ENCODE data around the gene FAM107A.

Gene FAM107A, protein sequence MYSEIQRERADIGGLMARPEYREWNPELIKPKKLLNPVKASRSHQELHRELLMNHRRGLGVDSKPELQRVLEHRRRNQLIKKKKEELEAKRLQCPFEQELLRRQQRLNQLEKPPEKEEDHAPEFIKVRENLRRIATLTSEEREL

DNA sequence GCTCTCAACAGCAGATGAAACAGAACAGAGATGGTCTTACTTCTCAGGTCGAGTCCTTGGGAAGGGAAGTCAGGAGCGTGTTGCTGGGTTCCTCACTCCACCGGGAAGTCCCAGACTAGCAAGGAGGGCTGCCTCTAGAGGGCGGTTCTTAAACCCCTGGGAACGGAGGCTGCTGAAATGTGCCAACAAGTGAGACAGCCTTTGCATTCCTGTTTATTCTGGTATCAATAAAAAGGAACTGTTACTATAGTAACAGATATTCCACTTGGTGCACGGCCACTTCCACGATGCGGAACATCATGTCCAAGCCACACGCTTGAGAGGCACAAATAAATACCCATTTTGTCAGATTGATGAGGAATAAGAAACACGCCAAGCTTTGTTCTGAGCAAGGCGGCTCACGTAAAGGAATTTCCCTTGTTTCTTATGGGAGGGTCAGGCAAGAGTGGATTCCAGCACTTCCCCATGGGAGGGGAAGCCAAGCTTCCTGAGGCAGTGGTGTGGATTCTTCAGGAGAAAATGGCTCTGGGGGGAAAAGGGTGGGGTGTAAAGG is at the start of gene FAM107A:
FAM107A (minus strand) TSS at position 123 of the 553 bp plus-strand sequence. CDS start 7,531 bp downstream, outside the sequence.
- no peak for DNase-seq

DNA sequence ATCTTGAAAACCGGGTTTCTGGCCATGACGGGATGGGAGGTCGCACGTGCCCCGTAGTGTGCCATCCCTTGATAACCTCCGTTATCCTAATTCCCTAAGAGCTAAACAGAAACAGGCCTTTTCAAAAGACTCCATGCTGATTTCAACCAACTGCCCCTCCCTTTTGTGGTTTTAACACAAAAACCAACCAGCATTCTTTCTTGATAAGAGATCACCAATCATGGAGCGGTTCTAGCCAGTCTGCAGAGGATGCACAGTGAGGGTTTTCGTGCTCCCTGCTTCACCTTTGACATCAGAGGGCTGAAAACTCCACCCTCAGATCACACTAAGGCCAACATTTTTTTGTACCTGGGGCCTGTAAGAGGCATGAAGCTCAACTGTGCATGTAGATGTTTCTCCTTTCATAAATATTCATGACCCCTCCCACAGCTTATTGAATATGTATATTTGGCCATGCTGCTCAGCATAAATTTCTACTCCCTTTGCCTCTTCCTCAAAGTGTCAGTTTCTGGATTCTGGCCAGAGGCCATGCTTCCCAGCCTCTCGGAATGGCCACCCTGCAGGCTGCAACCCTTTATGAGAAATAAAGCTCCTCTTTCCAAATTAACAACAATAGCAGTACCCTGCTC is 48.1 kb upstream of the FAM107A start:
- no peak for DNase-seq

DNA sequence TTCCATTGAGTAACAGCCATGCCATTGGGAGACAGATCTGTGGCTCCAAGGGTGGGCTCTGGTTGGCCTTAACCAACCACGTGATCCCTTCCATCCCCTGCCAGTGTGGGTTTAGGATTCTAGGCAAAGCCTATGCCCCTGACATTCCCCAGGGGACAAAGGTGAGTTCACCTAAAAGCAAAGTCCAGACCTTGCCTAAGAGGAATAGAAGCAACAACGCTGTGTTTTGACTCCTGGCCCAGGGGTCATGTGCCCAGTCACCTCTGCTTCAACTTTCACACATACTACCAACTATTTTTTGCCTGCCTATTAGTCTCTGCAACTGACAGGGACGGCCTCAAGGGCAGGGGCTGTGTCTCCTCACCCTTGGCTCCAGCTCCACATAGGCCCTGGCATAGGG is 47.4 kb upstream of the FAM107A start:
- no peak for DNase-seq

DNA sequence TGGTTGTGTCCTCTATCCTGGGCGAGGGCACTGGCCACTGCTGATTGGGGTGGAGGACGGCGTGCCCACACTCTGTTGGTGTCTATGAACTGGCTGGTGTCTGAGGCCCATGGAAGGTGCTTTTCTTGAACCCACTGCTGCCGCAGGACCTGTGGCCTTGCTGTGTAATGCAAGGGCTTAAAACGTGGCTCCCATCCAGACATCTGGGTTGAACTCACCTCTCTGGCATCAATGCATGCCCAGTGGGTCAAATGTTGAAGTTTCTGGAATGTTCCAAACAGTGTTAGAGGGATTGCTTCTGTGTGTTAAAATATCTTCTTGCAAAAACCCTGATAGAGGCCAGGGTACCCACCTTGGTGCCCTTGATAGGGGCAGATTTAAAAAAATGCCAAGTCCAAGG is 46.8 kb upstream of the FAM107A start:
- no peak for DNase-seq

DNA sequence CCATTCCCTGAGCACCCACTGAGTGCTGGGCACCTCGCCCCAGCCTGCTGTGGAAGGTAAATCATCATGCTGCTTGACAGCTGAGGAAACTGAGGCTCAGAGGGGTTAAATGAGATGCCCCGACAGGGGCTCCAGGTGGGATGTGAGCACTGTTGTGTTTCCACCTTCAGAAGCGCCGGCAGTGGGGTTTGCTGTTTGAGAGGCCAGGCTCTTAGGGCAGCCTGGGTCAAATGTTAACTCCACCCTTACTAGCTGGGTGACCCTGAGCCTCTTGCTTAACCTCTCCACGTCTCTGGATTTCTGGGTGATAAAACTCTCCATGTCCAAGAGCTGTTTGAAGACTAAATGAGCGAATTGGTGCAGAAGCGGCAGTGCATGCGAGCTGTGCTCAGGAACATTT is 46.3 kb upstream of the FAM107A start:
- no peak for DNase-seq

DNA sequence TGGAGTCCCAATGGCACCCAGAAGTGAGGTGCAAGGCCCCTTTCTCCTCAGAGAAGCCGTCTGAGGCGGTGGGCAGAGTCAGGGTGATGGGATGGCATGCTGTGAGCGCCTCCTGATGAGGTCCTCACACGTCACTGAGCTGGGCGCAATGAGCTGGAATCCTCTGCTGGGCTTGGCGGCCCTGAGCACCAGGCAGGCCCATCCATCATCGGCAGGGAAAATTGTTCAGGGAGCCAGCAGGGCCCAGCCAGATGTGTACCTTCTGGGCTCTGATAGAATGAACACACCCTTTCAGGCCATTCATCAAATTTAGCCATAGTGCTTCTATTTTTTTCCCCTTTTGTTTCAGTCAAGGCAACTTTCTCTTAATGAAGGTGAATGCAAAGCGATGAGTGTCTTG is 45.7 kb upstream of the FAM107A start:
- DNase-seq: no peak

DNA sequence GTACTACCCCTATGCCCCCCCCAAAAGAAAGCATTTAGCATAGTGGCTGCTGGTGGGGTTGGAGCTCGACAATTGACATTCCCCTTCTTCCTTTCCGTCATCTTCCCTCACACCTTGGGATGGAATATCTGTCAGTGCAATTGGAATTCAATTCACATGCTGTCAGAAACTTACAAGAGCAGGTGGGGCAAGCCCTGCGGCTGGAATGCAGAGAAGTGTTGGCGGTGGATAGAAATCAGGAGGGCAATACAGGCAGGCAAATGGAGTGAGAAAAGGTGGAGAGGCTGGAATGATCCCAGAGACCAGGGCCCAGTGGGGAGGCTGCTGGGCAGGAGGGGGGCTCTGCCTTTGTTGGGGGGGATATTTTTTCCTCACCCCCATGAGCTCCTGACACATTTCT is 45.2 kb upstream of the FAM107A start:
- DNase-seq: no peak

DNA sequence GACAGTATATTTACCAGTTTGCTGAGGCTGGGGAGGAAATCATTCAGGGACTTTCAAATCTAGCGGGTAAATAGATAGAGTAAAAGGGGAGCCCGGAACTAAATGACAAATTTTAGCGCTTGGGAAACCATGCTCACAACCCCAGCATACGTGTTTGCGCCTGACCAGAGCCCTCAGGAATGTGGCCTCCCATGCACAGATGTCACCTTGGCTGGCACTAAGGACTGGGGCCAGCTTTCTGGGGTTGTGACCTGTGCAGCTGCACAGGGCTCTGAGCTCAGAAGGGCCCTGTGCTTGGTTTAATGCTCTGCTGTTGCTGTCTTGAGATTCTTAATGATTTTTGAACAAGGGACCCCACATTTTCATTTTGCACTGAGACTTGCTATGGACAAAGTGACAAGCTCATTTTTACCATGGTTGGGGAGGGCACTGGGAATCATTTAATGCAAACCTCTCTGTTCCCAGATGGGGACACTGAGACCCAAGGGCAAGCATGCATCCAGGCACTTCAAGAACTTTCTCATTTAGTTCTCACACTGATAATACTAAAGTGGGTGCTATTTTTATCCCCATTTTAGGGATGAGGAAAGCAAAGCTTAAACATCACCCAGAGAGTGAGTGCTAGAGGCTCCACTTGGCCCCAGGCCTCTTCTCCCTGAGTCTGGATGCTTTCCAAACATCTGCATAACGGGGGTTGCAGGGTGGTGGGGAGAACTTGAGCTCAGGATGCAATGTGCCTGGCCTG is 44.1 kb upstream of the FAM107A start:
- no peak for DNase-seq

DNA sequence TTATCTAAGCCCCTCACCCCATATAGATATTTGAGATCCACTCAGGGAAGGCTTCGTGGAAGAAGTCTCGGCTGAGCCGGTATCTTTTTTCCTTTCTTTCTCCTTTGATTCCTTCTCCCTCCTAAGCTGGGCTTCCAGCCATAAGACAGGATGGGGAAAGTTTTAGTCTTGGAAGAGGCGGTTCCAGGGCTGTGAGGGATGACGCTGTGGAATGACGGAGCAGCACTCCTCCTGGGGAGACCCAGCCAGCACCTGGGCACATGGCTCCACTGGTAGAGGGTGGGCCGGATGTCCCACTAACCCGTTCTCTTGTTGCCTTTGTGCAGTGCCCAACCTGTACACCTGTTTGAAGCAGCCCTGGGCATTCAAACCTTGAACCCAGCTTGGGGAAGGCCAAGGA is 43.2 kb upstream of the FAM107A start:
- no peak for DNase-seq

DNA sequence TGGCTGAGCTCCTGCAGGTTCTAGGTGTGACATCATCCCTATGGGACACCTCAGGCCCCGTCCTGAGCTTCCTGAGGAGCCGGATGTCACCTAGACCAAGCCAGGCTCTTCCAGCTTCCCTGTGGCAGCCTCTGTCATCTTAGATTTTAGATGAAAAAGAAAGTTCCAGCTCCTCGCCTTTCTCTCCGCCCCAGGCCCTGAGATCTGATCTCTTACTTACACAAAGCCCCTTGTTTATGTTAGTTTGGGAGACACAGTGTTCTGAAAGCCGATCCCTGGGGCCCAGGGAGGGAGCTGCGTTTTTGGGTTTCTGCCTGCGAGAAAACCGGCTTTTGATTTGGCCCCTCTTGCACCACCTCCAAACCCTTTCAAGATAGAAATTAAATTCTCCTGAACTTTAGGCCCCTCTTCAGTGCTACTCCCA is 40.2 kb upstream of the FAM107A start:
- DNase-seq: no peak

DNA sequence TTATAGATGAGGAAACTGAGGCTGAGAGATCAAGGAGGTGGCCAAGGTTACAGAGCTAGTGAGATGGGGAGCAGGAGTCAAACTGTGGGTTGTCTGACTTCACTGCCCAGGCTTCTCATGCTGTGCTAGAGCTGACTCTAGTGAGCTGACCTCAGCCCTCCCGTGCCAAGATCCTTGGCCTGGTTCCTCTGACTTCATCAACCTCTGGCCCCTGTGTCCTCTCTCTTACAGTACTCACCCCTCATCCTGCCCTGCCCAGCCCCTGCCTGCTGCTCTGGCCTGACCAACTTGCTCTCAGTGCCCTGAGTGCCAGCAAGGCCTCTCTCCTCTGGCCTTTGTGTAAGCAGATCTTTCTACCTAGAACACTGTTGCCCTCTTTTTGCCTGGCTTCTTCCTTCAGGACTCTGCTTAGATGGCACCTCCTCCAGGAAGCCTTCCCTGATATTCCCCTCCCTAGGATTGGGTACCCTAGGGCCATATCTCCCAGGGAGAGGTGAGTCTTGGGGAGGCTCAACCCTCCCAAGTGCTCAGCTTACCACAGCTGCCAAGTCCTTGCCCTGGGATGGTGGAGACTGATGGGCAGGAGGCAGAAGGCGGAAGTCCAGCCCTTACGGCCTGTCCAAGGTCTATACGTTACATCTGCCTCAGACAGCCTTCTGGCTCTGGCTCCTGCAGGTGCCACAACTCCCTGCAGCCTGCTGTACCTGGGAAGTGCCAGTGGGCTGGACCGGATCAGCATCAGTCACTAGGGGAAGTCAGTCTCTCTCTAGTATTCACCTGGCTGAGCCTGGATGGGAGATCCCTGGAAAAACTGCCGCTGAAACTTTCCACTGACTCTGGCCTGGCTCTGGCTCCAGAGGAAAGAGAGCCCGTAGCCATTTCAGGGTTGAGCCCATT is 36.3 kb upstream of the FAM107A start:
- no peak for DNase-seq

DNA sequence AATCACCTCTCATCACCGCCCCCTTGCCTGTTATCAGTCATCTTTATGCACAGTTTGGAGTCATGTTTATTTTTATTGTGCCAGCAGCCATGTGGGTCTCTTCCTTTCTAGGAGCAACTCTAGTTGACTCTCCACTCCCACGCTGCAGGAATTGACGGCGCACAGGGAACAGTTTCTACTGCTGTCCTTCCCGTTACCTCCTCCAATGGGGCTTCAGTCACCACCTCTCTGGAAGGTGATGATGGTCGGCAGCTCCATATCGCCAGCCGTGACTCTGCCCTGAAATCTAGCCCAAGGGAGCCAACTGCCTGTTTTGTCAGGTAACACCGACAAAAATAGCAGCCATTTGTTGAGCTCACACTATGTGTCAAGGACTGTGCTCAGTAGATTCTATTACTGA is 35.6 kb upstream of the FAM107A start:
- no peak for DNase-seq

DNA sequence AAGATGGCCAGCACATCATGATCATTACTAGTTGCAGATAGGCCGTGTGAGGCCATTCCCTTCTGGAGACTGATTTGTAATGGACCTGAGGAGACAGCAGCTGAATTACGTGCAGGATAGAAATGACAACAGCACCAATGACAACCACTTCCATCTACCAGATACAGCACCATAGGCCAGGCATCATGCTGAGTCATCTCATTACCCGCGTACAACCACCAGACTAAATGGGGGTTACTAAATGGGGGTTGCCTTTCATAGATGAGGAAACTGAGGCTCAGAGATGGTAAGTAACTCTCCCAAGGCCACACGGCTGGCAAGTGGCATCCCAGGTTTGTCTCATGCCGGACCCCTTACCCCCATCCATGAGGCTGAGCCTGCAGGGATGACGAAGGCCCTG is 32.8 kb upstream of the FAM107A start:
- no peak for DNase-seq

DNA sequence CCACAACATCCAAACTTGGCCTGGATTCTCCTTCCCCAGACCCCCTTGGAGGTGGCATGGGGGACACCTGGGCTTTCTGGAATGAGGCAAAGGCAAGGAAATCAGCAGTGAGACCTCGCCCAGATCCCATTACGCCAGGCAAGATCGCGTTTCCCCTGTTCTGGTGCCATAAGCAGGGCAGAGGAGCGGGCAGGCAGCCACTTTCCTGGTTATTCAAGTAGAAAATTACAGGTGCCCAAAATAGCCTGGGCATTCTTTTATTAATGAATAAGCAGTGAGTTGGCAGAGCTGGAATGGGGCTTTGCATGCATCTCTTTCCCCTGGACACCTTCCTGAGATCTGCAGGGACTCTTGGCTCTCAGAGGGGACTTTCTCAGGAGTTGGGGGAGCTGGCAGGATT is 31.5 kb upstream of the FAM107A start:
- no peak for DNase-seq

DNA sequence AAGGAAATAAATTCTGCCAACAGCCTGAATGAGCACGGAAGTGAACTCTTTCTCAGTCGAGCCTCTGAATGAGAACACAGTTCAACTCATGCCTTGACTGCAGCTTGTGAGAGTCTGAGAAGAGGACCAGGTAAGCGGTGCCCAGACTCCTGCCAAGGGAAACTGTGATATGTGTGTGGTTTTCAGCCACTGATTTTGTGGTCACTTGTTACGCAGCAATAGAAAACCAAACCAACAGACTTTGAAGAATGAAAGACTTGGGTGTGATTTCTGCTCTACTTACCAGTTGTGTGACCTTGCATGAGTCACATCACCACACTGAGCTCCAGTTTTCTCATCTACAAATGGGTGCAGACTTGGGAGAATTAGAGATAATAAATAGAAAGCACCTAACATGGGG is 30.6 kb upstream of the FAM107A start:
- no peak for DNase-seq

DNA sequence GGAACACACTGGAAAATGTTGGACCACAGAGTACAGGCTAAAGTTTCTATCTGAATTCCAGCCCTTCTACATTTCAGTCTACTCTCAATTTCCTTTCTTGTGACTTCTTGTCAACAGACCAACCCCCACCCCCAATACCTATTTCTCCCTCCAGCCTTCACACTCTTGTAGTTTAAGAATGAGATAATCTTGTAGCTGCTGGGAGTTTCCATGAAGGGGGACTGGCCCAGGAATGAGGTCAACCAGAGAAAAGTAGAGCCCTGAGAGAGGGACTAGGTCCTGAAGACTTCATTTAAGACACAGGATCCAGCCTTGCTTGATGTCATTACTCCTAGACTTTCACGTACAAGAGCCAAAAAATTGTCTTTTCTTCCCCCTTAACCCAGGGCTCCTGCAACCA is 29.5 kb upstream of the FAM107A start:
- DNase-seq: no peak

DNA sequence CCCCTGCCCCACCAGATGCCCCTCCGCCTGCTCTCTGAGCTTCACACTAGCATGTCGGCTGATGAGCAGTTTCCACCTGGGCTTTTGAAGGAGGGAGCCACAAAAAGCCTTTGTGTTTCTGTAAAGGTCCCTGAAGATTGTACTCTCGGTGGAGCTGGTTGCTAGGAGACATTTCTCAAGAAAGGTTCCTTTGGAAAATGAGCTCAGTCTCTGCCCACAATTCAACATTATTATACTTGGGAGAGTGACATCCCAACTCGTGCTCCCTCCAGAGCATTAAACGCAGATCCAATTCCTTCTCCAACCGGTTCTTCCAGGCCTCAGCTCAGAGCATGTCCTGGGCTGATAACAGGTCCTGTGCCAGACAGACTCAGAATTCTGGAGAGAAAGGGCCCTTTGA is 26.8 kb upstream of the FAM107A start:
- no peak for DNase-seq

DNA sequence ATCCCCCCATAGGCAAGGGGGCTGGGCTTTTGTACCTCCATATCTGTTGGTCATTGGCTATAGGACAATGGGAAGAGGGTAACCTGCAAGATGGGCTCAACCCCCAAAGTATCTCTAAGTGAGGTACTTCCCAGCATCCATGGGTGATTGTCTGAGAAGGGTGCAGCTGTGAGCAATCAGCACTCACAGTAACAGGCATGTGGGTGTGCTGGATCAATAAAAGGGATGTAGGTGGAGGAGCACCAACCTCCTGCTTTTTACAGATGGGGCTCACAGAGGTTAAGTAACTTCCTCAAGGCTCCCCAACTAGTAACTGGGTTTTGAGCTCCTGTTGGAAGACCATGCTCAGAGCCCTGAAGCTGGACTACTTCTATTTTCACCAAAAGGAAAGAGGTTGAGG is 26.4 kb upstream of the FAM107A start:
- DNase-seq: no peak

DNA sequence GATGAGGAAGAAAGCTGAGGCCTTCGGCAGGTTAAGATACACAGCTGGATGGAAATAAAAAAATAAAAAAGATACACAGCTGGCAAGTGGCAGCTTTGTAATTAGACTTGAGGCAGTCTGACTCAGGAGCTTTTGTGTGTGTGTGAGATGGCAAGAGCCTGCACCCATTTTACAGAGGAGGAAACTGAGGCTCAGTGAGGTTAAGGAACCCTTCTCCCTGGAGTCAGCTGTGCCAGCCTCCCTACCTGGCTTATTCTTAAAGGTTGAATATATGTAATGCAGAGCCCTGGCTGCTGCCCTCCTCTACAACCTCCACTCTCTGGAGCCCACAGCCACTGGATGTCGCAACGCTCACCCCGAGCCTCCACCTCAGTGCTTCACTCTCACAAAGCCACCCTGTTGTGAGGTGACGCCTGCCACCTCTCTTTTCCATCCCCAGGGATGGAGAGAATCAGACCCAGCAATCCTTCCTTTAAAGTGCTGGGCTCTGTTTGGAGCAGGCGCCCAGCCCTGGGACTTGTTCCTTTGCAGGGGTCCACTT is 20.6 kb upstream of the FAM107A start:
- no peak for DNase-seq

DNA sequence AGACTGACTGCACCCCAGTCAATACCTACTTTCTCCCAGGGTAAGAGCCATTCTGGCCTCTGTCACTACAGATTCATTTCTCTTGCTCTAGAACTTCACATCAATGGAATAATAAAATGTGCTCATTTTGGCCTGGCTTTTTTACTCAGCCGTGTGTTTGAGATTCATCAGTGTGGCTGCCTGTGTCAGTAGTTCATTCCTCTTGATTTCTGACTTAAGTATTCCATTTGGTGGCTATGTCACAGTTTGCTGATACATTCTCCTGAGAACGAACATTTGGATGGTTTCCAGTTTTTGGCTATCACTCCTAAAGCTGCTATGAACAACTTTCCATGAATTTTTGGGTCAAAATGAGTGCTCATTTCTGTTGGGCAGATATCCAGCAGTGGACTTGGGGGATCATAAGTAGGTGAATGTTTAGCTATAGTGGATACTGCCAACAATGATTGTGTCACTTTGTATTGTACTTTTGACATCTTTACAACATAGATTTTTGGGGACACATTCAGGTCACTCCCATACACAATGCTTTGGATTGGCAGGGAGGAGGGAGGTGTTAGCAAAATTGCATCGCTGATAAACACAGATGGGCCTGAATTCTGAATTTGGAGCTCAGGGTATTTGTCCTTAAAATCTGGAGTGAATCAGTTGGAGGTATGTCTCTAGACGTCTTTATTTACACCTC is 19.8 kb upstream of the FAM107A start:
- no peak for DNase-seq

DNA sequence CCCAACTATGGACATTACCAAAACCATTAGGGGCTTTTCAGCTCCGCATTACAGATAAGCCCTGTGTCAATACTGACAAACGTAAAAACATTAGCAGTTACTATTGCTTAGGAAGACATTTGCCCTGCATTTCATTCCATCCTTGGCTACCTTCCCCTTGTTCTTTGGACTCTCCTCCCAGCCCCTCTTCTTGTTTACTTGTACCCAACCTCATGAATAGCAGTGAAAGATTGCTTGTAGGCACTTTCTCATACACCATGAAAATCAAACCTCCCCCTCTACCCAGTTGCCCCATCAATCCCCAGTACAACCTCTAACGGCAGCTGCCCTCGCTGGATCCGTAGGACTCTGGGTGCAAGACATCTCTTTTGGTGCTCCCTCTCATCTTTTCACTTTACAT is 16.9 kb upstream of the FAM107A start:
- DNase-seq: no peak
